ENCODE results near the gene KLK14.

- TF ChIP-seq CTCF (IDR thresholded peaks at IDR 0.05; ENCODE audit: poor library complexity) (no peak), EZH2phosphoT487 (IDR thresholded peaks at IDR 0.05; ENCODE audit: low read depth, severe bottlenecking, unreplicated experiment) (no peak), EZH2 (IDR thresholded peaks at IDR 0.05; ENCODE audit: borderline replicate concordance) (no peak)
Measured at GRCh38 chr19:51029718-51030117, 53.0 kb downstream of the KLK14 start.
